Frontal cortex (tissue), 4 donors: ENCODE results near the gene STYXL1. TPM values are rescaled to one million over a fixed set of nuclear protein-coding genes. Genes with fewer than 3 reads are reported as not detected.

Source experiments
- DNase-seq, 2 donors: peaks; one replicate each; pipeline ENCODE4 v3.0.0; 2012; ENCODE audit warnings: low spot score in 2 of 2
- FAIRE-seq: peaks from 2 replicates; lab custom pipeline; 2012; peaks lifted over from hg19 to GRCh38; lab: Jason Lieb, UNC
- small RNA-seq: library from RNA; depleted of rRNA; stranded (forward); fragments of <200 nt; gene quantifications from one replicate; pipeline ENCODE3, GENCODE V24; 2014
- total RNA-seq: library from RNA; depleted of rRNA; stranded (reverse); fragments of >200 nt; gene quantifications from one replicate; pipeline ENCODE4 v1.2.3, GENCODE V29; 2014
- donor health status: control.
- donor health status: control.
- donor health status: control.

The STYXL1 gene
- total RNA-seq, 1 donor from 2014 or later: 16.3 TPM

DNA sequence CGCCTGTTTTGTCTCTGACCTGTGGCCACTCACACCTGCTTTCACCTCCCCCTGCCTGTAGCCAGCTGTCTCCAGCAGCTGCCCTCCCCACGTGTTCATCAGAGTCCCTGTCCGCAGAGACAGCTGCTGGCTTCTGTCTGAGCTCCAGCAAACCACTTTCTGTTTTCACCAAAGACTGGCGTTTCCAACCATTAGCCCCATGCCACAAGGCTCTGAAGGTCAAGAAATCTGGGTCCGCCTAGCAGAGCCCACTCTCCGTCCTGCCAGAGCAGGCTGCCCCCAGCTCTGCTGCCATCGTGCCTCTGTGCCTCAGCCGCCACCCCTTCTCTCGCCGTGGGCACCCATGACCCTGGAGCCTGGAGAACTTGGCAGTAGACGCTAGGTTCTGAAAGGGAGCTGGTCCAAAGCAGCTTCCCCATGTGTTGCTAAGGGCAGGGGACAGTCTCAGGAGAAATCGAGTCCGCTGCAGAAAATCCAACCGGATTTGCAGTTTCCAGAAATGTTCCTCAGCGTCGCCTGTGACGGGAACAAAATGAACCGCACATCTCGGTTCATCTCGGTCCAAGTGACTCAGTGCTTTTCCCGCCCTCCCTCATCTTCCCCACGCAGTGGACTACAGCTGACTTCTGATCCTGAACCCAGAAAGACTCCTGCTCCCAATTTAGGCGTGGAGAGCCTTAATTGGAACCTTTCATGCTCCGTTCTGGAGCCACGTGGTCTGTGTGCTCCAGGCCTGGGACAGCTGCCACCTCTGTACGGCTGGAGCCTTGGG lies 81.4 kb downstream of the STYXL1 start:
- DNase-seq (no peak), FAIRE-seq (no peak)

DNA sequence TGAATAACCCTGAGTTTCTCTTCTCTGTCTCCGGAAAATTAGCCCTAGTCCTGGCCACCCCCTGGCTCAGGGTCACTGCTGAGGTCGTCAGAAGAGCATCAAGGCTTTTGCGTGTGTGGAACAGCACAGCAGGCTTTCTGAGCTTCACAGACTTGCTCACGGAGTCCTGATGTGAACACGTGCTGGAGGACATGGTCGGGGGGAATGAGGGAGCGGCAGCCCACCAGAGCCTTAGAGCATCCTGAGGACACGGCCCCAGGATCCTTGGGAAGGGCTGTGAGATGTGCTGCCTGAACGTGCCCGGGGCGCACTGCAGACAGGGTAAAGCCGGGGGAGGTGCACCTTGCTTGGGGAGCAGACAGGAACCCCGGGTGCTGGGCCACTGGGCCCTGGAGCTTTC lies 82.2 kb downstream of the STYXL1 start:
- DNase-seq: no peak
- no peak for FAIRE-seq

DNA sequence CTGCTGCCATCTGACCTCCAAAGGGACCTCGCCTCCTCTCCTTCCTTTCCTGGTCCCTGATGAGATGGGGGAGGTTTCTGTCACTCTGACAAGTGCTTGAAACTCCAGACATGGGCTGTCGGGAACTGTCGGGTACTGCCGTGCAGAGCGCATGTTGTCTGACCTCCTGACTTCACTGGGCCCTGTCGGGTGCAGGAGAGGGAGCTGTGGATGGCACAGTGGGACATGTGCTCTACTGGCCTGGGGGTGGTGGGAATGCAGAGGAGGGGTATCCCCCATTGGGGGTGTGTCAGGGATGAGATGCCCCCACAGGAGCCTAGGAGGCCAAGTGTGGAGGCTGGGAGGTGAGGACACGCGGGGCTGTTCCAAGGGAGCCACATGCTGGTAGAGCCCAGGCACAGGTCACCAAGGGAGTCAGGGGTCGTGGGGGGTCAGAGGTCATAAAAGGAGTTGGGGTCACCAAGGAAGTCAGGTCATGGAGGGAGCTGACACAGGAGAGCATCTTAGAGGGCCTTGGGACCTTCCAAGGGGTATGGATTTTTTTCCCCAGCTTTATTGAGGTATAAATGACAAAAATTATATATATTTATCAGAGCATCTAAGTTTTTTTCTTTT lies 84.3 kb downstream of the STYXL1 start:
- DNase-seq (no peak), FAIRE-seq (no peak)

DNA sequence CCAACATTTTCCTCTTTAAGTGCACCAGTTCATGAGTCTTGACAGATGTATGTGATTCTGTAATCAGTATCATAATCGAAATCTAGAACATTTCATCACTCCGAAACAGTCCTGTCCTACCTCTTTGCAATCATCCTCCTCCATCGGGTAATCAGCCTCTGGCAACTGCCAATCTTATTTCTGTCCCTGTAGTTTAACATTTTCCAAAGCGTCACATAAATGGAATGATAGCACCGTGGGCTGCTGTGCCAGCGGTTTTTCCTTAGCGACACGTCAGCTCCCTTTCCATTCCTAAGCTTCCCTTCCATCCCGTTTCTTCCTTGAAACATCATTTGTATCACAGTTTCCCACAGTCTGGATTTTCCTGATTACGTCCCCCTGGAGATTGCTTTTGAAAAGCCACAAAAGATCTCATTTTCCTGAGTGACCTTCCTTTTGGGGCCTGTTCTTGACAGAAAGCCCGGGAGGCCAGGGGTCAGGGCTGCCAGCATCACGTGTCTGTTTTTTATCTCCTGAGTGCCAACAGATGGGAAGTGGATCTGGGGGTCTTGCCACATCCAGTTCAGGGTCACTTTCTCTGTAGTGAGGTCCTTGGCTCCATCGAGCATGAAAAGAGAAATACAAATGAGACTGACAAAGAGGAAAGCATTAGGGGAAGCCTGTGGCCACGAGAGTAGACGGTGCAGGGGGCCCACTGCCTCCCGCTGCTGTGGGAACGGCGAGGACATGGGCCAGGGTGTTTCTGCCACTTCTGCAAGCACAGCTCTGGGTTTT lies 85.0 kb downstream of the STYXL1 start:
- DNase-seq (no peak), FAIRE-seq (no peak)

DNA sequence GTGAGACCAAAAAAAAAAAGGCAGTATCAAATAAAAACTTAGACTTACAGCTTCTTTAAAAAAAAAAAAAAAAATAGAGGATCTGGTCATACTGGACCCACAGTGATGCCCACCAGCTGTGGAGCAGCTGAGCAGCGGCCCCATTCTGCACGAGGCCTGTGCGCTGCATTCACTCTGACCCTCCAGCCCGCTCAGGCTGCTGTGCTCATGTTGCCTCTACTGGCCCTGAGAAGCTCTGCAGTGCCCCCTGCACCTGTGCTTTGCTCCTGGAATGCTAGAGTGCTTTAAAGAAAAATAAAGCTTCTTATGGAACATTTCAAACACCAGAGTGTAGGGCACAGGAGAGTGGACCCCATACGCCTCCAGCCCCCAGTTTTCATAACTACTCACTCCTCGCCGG lies 86.6 kb downstream of the STYXL1 start:
- no peak for DNase-seq
- FAIRE-seq: no peak

DNA sequence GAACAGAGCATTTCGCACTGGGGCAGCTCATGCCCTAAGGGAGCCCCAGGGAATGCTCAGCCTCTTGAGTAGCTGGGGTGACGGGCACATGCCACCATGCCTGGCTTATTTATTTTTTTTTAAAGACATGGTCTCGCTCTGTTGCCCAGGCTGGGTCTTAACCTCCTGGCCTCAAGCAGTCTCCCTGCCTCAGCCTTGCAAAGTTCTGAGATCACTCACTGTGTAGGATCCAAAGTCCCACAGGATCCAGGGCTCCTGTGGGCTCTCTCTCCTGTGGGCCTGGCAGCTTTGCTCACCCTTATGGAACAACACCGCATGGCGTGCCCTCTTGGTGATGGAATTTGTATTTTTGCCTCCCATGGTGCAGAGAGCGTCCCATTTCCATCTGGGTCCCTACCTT lies 87.4 kb downstream of the STYXL1 start:
- no peak for FAIRE-seq
- no peak for DNase-seq

DNA sequence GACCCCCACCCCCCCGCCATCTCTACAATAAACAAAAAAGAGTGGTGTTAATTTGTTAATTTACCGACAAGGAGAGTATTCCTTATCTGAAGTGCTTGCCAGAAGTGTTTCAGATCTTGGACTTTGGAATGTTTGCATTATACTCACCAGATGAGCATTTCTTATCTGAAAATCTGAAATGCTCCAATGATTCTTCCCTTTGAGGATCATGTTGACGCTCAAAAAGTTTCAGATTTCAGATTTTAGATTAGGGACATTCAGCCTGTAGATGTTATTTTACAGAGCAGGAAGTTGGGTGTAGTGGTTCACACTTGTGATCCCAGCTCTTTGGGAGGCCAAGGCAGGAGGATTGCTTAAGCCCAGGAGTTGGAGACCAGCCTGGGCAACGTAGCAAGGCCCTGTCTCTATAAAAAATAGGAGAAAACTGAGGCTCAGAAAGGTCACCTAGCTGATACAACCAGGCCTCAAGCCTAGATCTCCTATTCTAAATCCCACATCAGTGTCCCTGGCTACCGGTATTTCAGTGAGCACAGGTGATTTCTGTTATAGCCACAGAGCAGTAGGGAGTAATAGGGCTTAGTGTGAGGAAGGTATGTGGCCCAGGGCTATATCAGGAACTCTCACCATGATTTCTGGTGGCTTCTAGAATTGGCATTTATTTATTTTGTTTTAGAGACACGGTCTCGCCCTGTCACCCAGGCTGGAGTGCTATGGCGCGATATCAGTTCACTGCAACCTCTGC lies 88.8 kb downstream of the STYXL1 start:
- DNase-seq (no peak), FAIRE-seq (no peak)

DNA sequence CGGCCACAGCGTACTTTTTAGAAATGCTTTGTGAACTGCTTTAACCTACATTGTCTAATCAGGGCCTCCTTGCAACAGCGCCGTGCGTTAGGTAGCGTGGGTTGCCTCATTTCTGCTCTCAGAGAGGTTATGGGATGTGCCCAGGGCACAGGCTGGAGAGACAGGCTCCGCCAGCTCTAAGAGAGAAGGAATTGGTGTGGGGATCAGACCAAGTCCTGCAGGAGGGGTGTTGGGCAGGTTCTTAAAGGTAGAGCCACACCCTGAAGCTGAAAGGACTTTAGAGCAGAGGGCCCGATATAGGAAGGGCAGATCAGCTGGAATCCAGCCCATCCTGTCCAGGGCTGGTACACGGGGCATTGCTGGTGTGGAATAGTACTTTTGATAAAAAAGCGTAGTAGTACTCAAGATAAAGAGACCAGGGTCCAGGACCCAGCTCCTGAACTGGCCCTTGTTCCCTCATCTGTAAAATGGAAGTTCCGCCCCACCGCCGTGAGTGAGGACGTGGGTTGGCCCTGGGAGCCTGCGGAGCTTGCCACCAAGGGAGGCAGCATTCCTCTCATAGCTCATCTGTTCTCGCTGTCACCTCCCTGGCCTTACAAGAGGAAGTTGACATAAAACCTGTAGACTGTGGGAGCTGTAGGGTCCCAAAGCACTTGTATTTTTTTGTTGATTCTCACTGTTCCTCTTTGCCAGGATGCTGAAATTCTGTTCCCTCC lies 90.6 kb downstream of the STYXL1 start:
- FAIRE-seq (no peak), DNase-seq (no peak)

DNA sequence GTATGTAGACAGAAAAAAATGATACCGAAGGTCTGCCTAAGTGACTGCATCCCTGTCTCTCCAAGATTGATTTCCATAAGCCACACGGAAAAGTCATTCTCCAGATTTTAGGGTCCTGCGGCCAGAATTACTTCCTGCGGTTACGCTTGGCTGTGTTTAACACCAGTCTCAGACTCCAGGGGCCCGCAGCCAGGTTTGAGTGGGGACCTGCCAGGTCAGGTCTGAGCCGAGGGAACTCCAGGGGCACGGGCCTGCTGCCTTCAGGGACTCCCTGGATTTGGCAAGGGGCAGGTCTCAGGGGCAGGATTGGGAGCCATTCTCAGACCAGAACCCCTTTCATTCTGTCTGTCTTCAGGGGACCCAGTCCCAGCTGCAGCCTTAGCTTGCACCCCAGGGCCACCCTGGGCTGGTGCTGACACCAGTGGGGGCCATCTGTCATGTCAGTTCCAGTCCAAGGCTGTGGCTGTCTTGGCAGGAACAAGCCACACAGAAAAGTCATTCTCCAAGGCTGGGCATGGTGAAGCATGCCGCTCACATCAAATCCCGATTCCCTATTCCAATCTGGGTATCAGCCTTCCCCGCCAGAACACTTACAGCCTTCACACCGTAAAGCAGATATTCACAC lies 92.4 kb downstream of the STYXL1 start:
- FAIRE-seq (no peak), DNase-seq (no peak)

DNA sequence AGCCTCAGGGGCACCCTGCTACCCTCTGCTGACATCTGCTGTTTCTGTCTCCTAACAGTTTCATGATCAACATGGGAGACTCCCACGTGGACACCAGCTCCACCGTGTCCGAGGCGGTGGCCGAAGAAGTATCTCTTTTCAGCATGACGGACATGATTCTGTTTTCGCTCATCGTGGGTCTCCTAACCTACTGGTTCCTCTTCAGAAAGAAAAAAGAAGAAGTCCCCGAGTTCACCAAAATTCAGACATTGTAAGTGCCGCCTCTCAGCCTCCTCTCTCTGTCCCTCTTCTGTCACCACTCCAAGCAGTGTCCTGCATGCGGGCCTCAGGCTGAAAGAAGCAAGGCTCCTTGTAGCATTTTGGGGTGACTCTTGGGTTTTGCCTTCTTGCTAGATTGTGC lies 93.9 kb downstream of the STYXL1 start:
- DNase-seq (no peak), FAIRE-seq (no peak)

DNA sequence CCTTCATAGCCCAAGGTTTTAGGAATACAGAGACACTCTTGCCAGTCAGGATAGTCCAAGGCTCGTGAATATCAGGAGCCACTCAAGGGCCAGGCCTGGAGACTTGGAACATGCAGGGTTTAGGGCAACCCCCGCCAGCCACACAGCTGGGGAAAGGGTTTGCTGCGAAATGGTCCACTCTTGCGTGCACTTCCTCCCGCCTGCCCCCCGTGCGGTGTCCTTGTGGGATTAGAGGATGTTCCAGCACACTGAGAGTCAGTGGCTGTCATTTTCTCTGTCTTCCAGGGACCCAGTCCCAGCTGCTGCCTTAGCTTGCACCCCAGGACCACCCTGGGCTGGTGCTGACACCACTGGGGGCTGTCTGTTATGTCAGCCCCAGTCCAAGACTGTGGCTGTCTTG lies 94.4 kb downstream of the STYXL1 start:
- no peak for FAIRE-seq
- DNase-seq: no peak

DNA sequence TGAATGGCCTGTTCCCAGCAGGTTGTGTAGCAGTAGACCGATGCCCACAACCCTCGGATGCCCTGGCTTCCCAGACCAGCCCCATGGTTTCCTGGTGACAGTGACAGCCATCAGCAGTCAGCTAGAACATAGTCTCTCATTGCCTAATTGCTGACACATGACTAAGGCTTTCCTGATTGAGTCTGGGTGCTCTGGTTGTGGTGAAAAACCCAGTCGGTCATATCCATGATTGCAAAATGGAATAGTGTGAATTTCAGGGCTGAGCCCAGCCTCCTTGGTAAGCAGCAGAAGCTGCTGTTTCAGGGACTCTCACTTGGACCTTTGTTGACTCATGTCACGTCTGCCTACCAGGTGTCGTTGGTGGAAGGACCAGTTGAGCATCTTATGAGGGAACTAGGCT lies 96.3 kb downstream of the STYXL1 start:
- no peak for DNase-seq
- FAIRE-seq: no peak

DNA sequence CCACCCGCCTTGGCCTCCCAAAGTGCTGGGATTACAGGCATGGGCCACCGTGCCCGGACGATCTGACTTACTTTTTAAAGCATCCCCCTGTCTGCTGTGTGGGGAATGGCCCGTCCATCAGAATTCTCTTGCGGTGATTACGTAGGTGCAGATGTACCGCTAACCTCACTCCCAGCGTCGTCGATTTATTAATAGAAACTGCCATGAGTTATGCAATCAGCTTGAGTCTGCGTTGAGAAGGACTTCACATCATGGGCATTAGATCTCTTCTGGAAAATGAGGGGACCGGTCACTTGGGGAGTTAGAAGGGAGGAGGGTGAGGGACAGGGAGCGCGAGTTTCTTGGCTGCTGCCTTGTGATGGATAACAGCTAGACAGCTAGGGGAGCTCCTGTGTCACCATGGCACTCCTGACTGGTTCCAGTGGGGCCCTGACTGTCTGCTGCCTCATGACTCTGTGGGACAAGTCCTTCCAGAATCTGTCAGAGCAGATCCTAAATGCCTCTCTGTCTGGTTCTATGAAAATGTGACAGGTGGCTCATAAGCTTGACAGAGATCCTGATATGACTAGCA lies 97.6 kb downstream of the STYXL1 start:
- DNase-seq: no peak
- FAIRE-seq: no peak

DNA sequence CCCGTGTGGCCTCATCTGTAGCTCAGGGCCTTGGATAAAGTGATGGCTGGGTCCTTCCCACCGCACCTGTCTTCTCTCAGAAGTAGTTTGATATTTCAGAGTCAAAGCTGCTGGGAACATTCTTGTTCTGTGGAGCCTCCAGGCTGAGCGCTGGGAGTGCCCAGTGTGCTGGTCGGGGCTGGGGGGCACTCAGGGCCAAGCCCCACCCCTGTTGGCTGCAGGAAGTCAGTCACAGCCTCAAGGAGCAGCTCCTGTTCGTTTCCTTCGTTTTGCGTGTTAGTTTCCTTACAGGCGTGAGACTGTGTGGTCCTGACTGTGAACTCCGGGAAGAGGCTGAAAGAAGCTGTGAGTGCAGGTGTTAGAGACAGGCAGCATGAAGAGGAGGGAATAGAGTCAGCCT lies 99.6 kb downstream of the STYXL1 start:
- no peak for DNase-seq
- no peak for FAIRE-seq

Small RNAs within 50 kb of the gene (small RNA-seq; reads per million reads assigned to genes)
- gene RNU6-863P: not detected

Other genes starting within 250 kb of the STYXL1 start
- not detected for gene CCL24, start 234.2 kb downstream of the STYXL1 start, total RNA-seq
- 34.2 TPM for gene RHBDD2, start 169.0 kb downstream of the STYXL1 start, total RNA-seq
- gene POR, start 132.8 kb downstream of the STYXL1 start, total RNA-seq: 67.3 TPM
- gene TMEM120A, start 53.4 kb downstream of the STYXL1 start, total RNA-seq: 26.1 TPM
- gene MDH2, start 106 bp upstream of the STYXL1 start, total RNA-seq: 34.6 TPM
- 6.1 TPM for gene SRRM3, start 153.9 kb upstream of the STYXL1 start, total RNA-seq